Trophoblast cell (in vitro differentiated cells and primary cell): ENCODE data around the gene PTH1R.

ENCODE experiments used
- DNase-seq, 2 donors: peaks; one replicate each; pipeline ENCODE4 v3.0.0-alpha.2; 2016
- H2AFZ ChIP-seq: 2 replicates; pipeline ENCODE4 v1.6.1; 2013; ENCODE audit warnings: low read length, moderate library complexity, mild to moderate bottlenecking; ENCODE audit not compliant: insufficient read depth, poor library complexity
- H2AK5ac ChIP-seq: 2 replicates; pipeline ENCODE4 v1.6.1; 2013; ENCODE audit warnings: mild to moderate bottlenecking, low read length
- H2BK120ac ChIP-seq: 2 replicates; pipeline ENCODE4 v1.6.1; 2013; ENCODE audit warnings: low read length, mild to moderate bottlenecking, moderate library complexity; ENCODE audit not compliant: insufficient read depth, poor library complexity
- H2BK12ac ChIP-seq: 2 replicates; pipeline ENCODE4 v1.6.1; 2013; ENCODE audit warnings: mild to moderate bottlenecking, low read length, moderate library complexity
- H2BK5ac ChIP-seq: 2 replicates; pipeline ENCODE4 v1.6.1; 2013; ENCODE audit warnings: low read length, low read depth, moderate library complexity, mild to moderate bottlenecking; ENCODE audit not compliant: poor library complexity
- H3K14ac ChIP-seq: 2 replicates; pipeline ENCODE4 v1.6.1; 2013; ENCODE audit warnings: mild to moderate bottlenecking, low read length
- H3K18ac ChIP-seq: 2 replicates; pipeline ENCODE4 v1.6.1; 2013; ENCODE audit warnings: mild to moderate bottlenecking, low read length
- H3K23ac ChIP-seq: 2 replicates; pipeline ENCODE4 v1.6.1; 2013; ENCODE audit warnings: low read length
- H3K27ac ChIP-seq: 2 replicates; pipeline ENCODE4 v1.5.1; 2013; ENCODE audit warnings: low read depth, mild to moderate bottlenecking, inconsistent platforms, low read length, moderate library complexity
- H3K27me3 ChIP-seq: 2 replicates; pipeline ENCODE4 v1.6.1; 2013; ENCODE audit warnings: inconsistent platforms, mild to moderate bottlenecking, low read length, moderate library complexity; ENCODE audit not compliant: insufficient read depth
- H3K36me3 ChIP-seq, 2 experiments: 1 replicate in 1 of 2; 2 replicates in 1 of 2; pipeline ENCODE4 v1.6.1; 2013; ENCODE audit warnings: low read length in 2 of 2, mild to moderate bottlenecking in 2 of 2, moderate library complexity in 1 of 2; ENCODE audit not compliant: insufficient read depth in 2 of 2, control insufficient read depth in 1 of 2
- H3K4ac ChIP-seq: 2 replicates; pipeline ENCODE4 v1.6.1; 2013; ENCODE audit warnings: low read depth, mild to moderate bottlenecking, low read length, moderate library complexity
- H3K4me1 ChIP-seq, 2 experiments: 1 replicate in 1 of 2; 2 replicates in 1 of 2; pipeline ENCODE4 v1.6.1; 2013; ENCODE audit warnings: low read length in 2 of 2, mild to moderate bottlenecking in 2 of 2, moderate library complexity in 1 of 2; ENCODE audit not compliant: insufficient read depth in 2 of 2, control insufficient read depth in 1 of 2
- H3K4me2 ChIP-seq: 2 replicates; pipeline ENCODE4 v1.6.1; 2013; ENCODE audit warnings: inconsistent platforms, mild to moderate bottlenecking, low read length, moderate library complexity
- H3K4me3 ChIP-seq: 2 replicates; pipeline ENCODE4 v1.5.1; 2013; ENCODE audit warnings: mild to moderate bottlenecking, low read depth, low read length, inconsistent platforms
- H3K79me1 ChIP-seq: one replicate; pipeline ENCODE4 v1.6.1; 2013; ENCODE audit warnings: low read length
- H3K79me2 ChIP-seq: 2 replicates; pipeline ENCODE4 v1.6.1; 2013; ENCODE audit warnings: low read length, mild to moderate bottlenecking; ENCODE audit not compliant: control insufficient read depth, insufficient read depth, poor library complexity
- H3K9ac ChIP-seq: 2 replicates; pipeline ENCODE4 v1.6.1; 2013; ENCODE audit warnings: mild to moderate bottlenecking, low read length
- H3K9me3 ChIP-seq: 2 replicates; pipeline ENCODE4 v1.6.1; 2013; ENCODE audit warnings: low read depth, mild to moderate bottlenecking, control low read depth, inconsistent platforms, low read length; ENCODE audit not compliant: insufficient read depth
- H4K12ac ChIP-seq: 2 replicates; pipeline ENCODE4 v1.6.1; 2013; ENCODE audit warnings: low read depth, mild to moderate bottlenecking, low read length, moderate library complexity
- H4K8ac ChIP-seq: 2 replicates; pipeline ENCODE4 v1.6.1; 2013; ENCODE audit warnings: low read depth, mild to moderate bottlenecking, low read length, moderate library complexity
- H4K91ac ChIP-seq: one replicate; pipeline ENCODE4 v1.6.1; 2013; ENCODE audit warnings: low read depth, mild to moderate bottlenecking, low read length, moderate library complexity
- WGBS: extraction: QIAGEN DNeasy Blood & Tissue Kit; methylation state at CpG from one replicate; pipeline ENCODE4 v1.1.7; 2013; ENCODE audit warnings: missing lambda C conversion rate; ENCODE audit not compliant: insufficient read length, insufficient coverage; ENCODE audit errors: extremely low coverage; 5-methylcytosine and 5-hydroxymethylcytosine counted together

PTH1R gene

DNA sequence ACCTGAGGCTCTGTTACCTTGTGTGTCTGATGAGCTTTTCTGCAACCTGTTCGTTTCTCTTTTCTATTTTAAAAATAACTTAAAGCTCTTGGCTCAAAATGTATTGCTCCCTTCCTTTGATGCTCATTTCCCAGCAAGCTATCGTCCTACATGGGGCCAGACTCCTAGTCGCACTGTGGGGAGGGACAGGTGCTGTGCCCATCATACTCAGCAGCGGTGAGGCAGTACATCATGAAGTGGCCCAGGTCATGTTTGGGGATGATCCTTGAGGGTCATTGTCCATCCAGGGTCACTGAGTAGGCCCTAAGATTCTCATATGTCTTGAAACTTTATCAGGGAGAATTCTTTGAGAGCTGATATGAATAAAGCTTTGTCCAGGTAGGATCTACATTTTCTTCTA lies 41.1 kb downstream of the PTH1R start:
- no CpG with 5 or more reads among the region's 4 CpGs for WGBS
- no peak overlapping the region for H2AFZ ChIP-seq
- no peak overlapping the region for H3K4me3 ChIP-seq

DNA sequence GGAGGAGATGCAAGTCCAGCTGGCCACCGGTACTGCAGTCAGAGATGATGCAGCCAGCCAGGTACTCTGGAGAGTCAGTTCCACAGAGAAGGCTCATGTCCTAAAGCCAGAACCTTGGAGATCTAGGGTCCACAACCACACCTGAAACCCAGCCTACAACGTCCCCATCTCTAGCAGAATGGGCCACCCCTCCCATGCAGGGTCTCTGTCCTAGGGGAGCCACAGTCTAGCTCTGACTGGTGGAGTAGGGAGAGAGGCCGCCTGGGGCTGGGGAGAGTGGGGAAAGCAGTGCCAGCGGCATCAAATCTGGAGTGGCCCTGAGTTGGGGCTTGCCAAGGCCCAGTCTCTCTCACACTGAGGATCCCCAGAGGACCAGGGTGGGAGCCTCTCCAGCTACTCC lies 43.5 kb downstream of the PTH1R start:
- Histone ChIP-seq H3K27me3 (no peaks in the 10 kb centered on the region), H3K9me3 (peaks cover 4% of the 10 kb centered on the region), H2AFZ (no peak overlapping the region), H2BK12ac (no peak overlapping the region), H3K4me1 (no peaks in the 10 kb centered on the region), H4K91ac (no peak overlapping the region), H3K79me1 (no peaks in the 10 kb centered on the region), H2BK5ac (no peak overlapping the region), H3K4ac (no peak overlapping the region), H3K4me3 (no peak overlapping the region), H3K14ac (no peak overlapping the region), H2AK5ac (no peak overlapping the region), H4K12ac (no peak overlapping the region), H3K36me3 (peaks cover 59 to 60% of the 10 kb centered on the region in 2 experiments), H3K4me2 (no peak overlapping the region), H4K8ac (no peak overlapping the region), H3K27ac (no peak overlapping the region), H2BK120ac (no peak overlapping the region), H3K79me2 (no peaks in the 10 kb centered on the region), H3K23ac (no peak overlapping the region), H3K9ac (no peak overlapping the region), H3K18ac (no peak overlapping the region)
- DNase-seq: no peak
- no CpG with 5 or more reads among the region's 4 CpGs for WGBS

More for the DNA sequence above, 41.1 kb downstream of the PTH1R start:
- H3K23ac ChIP-seq: no peak overlapping the region
- no peaks in the 10 kb centered on the region for H3K79me1 ChIP-seq
- H3K14ac ChIP-seq: no peak overlapping the region
- peaks cover 40 to 41% of the 10 kb centered on the region in 2 experiments for H3K36me3 ChIP-seq
- H4K8ac ChIP-seq: no peak overlapping the region
- H3K4me2 ChIP-seq: no peak overlapping the region
- peaks cover 4% of the 10 kb centered on the region for H3K9me3 ChIP-seq
- H3K27me3 ChIP-seq: no peaks in the 10 kb centered on the region
- H3K9ac ChIP-seq: no peak overlapping the region
- no peak for DNase-seq
- no peaks in the 10 kb centered on the region for H3K4me1 ChIP-seq
- H3K27ac ChIP-seq: no peak overlapping the region
- H4K91ac ChIP-seq: no peak overlapping the region
- H3K4ac ChIP-seq: no peak overlapping the region
- H3K18ac ChIP-seq: no peak overlapping the region
- H2AK5ac ChIP-seq: no peak overlapping the region
- no peak overlapping the region for H2BK5ac ChIP-seq
- H2BK120ac ChIP-seq: no peak overlapping the region
- no peak overlapping the region for H2BK12ac ChIP-seq
- H3K79me2 ChIP-seq: no peaks in the 10 kb centered on the region
- no peak overlapping the region for H4K12ac ChIP-seq

DNA sequence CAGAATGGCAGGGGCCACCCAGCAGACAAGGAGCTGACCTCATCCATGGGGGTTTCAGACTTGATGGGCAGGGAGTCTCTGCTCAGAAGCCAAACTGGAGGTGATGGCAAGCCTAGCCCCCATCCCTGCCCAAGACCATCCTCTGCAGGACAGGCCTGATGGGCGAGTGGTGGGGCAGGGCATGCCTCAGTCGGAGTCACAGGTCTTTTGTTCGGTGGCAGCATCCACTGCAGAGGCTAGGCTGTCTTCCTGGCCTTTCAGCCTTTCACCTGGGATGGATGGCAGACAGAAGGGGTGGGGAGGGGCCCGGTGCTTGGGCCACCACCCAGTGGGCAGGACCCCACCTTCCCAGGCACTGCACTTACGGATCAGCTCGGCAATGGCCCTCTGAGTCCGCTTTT lies 44.4 kb downstream of the PTH1R start:
- Histone ChIP-seq H3K27me3 (no peaks in the 10 kb centered on the region), H3K4ac (no peak overlapping the region), H3K23ac (no peak overlapping the region), H2AK5ac (no peak overlapping the region), H2BK12ac (no peak overlapping the region), H3K9ac (no peak overlapping the region), H4K12ac (no peak overlapping the region), H4K91ac (no peak overlapping the region), H3K9me3 (peaks cover 4% of the 10 kb centered on the region), H2AFZ (no peak overlapping the region), H2BK5ac (no peak overlapping the region), H3K79me1 (no peaks in the 10 kb centered on the region), H3K4me3 (no peak overlapping the region), H3K79me2 (no peaks in the 10 kb centered on the region), H4K8ac (no peak overlapping the region), H2BK120ac (no peak overlapping the region), H3K4me1 (no peaks in the 10 kb centered on the region), H3K18ac (no peak overlapping the region), H3K36me3 (peaks cover 67 to 68% of the 10 kb centered on the region in 2 experiments), H3K4me2 (no peak overlapping the region), H3K14ac (no peak overlapping the region), H3K27ac (no peak overlapping the region)
- DNase-seq: no peak
- no CpG with 5 or more reads among the region's 7 CpGs for WGBS

DNA sequence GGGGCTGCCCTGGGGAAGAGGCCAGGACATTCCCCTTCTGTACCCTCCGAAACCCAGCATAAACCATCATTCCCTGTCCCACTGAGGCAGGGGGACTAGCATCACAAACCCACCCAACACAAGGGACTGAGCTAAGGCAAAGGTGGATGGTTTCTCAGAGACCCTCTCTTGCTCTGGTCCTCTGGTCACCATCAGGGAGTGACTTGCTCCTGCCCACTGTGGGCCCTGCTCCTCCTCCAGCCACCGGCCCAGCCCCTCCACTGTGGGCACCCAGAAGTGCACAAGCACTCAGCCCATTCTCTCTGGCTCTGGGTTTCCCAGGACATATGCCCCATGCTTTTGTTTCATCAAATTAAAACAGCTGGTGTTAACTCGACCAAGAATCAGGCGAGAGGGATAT lies 44.9 kb downstream of the PTH1R start:
- Histone ChIP-seq H3K79me1 (no peaks in the 10 kb centered on the region), H3K18ac (no peak overlapping the region), H2AFZ (no peak overlapping the region), H3K27me3 (no peaks in the 10 kb centered on the region), H3K36me3 (peaks cover 65 to 66% of the 10 kb centered on the region in 2 experiments), H3K4me2 (no peak overlapping the region), H3K4me3 (no peak overlapping the region), H3K9me3 (peaks cover 2% of the 10 kb centered on the region), H4K8ac (no peak overlapping the region), H2BK12ac (no peak overlapping the region), H3K27ac (no peak overlapping the region), H3K9ac (no peak overlapping the region), H3K4me1 (no peaks in the 10 kb centered on the region), H3K14ac (no peak overlapping the region), H3K79me2 (no peaks in the 10 kb centered on the region), H3K4ac (no peak overlapping the region), H2BK5ac (no peak overlapping the region), H4K12ac (no peak overlapping the region), H2BK120ac (no peak overlapping the region), H3K23ac (no peak overlapping the region), H4K91ac (no peak overlapping the region), H2AK5ac (no peak overlapping the region)
- no CpG with 5 or more reads among the region's 4 CpGs for WGBS
- no peak for DNase-seq
